ENCODE data around the gene LBHD2.
A peak's percentile ranks its signal among the peaks of the same experiment; 100 is the strongest.
"Not testable (repeated sequence)": the region's sequence is repeated elsewhere in the genome, so short reads cannot be mapped to it uniquely, and the experiment has no call there.

LBHD2 gene

DNA sequence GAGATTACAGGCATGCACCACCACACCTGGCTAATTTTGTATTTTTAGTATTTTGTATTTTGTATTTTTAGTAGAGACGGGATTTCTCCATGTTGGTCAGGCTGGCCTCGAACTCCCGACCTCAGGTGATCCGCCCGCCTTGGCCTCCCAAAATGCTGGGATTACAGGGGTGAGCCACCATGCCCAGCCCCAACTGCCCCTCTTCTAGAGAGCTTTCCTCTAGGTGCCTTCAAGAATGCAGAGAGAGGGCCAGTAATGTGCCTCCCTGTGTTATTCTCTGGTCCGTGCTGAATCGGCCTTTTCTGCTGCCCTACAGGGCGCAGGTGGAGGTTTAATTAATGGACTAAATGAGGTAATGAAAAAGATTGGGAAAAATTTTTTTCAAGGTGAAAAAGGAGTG is 35.5 kb downstream of the LBHD2 start:
- not testable (repeated sequence) for DNase-seq (ENCODE audit: low spot score)

DNA sequence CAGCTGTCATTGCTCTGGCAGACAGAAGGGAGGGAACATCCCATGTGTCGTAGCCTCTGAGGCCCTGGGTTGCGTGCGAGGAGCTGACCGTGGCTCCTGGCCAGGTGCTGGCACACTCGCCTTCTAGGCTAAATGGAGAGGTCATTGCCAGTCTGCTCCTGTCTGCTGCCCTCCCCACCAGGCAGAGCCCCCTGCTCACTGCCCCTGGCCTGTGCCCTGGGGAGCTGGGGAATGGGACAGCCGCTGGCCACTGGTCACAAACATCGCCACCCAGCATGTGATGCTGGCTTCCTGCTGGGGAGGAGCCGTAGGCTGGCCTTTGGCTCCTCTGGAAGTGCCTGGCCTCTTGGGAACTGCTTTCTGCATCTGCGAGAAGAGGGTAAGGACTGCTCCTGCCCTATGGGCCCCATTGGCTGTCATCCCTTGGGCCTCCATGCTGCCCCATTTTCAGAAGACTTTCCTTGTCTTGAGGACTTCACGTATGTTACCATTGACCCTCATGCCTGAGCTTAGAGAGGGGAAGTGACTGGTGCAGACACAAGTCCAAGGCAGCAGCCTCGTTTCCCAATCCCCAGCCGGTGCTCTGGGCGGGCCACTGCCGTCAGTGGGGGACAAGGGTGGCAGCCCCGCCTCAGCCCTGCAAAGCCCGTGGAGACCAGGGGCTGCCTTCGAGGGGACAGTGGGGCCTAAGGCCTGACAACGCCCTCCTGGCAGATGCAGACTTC is 37.3 kb downstream of the LBHD2 start:
- DNase-seq (ENCODE audit: low spot score), result peak; percentile 35

- peak; percentile 71 for DNase-seq (ENCODE audit: low spot score)
Measured at GRCh38 chr14:103121846-103122584, 38.0 kb downstream of the LBHD2 start.

DNA sequence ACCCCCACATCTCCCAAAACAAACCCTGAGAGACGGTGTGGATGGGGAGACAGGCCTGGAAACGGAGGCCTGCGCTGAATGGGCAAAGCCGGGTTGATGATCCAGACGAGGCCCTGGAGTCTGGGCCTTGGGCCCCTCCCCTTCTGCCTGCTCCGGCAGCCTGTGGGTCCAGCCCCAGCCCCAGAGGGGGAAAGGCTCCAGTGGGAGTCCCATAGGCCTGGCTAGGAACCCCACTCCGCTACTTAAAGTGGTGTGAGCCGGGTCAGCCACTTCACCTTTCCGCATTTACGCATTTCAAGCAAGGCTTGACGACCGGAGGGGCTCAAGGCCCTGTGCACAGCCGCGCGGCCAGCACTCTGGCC is 38.6 kb downstream of the LBHD2 start:
- no peak for DNase-seq (ENCODE audit: low spot score)

- DNase-seq (ENCODE audit: low spot score), result peak; percentile 70
Measured at GRCh38 chr14:103122947-103123633, 39.1 kb downstream of the LBHD2 start, which contains the start of gene TNFAIP2. TSS of gene TNFAIP2 (plus strand) at chr14:103123461. CDS start at chr14:103126458, 2,997 bp downstream.

DNA sequence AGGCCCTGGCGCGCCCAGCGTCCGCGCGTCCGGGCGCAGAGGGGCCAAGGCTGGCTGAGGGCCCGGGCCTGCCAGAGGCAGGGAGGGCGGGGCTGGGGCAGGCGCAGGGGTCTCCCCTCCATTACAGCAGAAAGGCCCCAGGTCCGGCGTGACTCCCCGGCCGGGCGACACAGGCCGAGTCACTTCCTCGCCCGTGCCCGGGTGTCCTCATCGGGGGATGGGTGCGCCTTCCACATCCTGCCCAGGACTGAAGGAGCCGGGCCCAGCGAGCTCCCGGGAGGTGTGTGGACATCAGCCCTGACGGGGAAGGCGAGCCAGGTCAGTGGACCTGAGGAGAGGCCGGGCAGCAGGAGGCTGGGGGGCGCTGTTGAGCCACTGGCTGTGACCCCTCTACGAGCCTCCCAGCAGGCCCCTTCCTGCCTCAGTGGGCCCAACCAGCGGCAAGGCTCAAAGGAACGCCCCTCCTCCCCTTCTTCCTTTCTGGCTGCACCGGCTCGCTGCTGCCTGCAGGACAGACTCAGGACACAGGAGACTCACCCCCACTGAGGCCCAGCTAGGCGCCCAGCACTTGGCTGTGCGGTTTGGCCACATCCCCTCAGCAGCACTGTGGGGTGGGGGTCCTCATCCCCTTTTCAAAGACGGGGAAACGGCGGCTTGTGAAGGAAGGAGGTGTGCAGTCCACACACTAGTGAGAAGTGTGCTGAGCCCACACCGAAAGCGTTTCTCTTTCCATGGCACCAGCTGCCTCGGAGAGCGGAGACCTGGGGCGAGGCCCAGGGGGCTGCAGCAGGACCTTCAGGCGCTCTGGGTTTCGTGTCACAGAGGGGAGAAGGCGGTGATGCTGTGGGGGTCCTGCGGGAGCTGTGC is 39.9 kb downstream of the LBHD2 start:
- peak; percentile 79 for DNase-seq (ENCODE audit: low spot score)

- DNase-seq (ENCODE audit: low spot score), result no peak
Measured at GRCh38 chr14:103124501-103125001, 40.5 kb downstream of the LBHD2 start.

- no peak for DNase-seq (ENCODE audit: low spot score)
Measured at GRCh38 chr14:103125098-103126070, 41.4 kb downstream of the LBHD2 start.

- no peak for DNase-seq (ENCODE audit: low spot score)
Measured at GRCh38 chr14:103126088-103126872, 42.3 kb downstream of the LBHD2 start.

DNA sequence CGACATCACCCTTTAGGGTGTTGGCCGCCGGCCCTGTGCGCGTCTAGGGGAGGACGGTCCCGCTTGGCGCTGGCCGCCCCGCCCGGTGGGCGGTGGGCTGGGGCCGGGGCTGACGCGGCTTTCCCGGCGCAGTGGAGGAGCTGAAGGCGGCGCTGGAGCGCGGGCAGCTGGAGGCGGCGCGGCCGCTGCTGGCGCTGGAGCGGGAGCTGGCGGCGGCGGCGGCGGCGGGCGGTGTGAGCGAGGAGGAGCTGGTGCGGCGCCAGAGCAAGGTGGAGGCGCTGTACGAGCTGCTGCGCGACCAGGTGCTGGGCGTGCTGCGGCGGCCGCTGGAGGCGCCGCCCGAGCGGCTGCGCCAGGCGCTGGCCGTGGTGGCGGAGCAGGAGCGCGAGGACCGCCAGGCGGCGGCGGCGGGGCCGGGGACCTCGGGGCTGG is 42.9 kb downstream of the LBHD2 start:
- no peak for DNase-seq (ENCODE audit: low spot score)

DNA sequence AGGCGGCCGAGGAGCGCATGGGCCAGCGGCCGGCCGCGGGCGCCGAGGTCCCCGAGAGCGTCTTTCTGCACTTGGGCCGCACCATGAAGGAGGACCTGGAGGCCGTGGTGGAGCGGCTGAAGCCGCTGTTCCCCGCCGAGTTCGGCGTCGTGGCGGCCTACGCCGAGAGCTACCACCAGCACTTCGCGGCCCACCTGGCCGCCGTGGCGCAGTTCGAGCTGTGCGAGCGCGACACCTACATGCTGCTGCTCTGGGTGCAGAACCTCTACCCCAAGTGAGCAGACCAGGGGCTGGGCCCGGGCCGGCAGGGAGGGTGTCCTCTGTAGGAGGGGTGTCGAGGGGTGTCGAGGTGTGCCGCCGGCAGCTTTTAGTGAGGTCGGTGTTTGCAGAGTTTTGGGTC is 43.3 kb downstream of the LBHD2 start:
- no peak for DNase-seq (ENCODE audit: low spot score)

DNA sequence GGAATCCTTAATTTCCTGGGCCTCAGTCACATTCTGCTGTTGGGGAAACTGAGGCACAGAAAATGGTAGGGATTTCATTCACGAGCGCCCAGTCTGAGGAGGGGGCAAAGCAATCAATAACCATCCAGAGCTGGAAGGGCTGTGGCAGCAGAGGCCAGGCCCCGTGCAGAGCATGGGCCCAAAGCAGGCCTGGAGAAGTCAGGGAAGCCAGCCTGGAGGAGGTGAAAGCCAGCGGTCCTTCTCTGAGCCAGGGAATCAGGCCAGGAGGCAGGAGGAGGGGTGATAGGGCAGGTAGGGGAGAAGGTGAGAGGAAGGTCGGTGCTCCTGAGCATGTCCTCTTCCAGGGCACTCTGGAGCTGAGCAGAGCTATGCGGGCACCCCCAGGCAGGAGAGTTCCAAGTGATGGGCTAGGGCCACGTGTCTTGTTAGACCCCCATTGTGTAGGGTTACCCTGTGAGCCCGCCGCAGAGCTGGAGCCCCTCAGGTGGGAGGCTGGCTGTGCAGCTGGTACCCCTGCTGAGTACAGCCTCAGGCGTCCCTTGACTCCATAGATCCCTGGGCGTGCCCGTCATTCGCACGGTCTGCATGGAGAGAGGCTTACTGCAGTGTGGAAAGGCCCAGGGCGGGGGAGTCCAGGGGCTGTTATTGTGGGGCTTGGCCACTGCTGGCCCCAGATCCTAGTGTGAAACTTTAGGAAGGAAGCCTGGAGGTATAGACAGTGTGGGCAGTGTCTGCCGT is 44.0 kb downstream of the LBHD2 start:
- DNase-seq (ENCODE audit: low spot score), result no peak

- DNase-seq (ENCODE audit: low spot score), result no peak
Measured at GRCh38 chr14:103128631-103129300, 44.8 kb downstream of the LBHD2 start.

DNA sequence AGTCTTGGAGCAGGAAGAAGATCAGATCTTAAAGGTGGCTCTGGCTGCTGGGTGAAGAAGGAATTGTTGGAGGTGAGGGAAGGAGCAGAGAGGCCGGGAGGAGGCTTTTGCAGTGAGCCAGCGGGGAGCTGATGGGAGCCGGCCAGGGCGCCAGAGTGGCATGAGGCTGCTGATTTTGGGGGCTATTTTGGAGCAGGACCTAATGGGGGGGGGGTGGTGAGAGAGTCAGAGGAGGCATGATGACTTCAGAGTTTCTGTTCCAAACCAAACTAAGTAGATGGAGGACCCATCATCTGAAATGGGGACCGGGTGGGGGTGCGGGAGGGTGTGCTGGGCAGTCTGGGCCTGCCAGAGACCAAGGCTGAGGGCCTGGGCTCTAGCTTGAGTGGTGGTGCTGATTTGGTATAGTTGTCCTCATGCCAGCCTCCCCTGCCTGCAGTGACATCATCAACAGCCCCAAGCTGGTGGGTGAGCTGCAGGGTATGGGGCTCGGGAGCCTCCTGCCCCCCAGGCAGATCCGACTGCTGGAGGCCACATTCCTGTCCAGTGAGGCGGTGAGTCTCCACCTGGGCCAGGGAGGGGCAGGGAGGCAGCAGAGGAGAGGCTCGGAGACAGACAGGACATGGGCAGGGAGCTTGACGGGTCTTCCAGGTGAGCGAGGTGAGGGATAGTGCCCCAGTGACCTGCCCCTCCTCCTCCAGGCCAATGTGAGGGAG is 45.4 kb downstream of the LBHD2 start:
- DNase-seq (ENCODE audit: low spot score), result no peak

DNA sequence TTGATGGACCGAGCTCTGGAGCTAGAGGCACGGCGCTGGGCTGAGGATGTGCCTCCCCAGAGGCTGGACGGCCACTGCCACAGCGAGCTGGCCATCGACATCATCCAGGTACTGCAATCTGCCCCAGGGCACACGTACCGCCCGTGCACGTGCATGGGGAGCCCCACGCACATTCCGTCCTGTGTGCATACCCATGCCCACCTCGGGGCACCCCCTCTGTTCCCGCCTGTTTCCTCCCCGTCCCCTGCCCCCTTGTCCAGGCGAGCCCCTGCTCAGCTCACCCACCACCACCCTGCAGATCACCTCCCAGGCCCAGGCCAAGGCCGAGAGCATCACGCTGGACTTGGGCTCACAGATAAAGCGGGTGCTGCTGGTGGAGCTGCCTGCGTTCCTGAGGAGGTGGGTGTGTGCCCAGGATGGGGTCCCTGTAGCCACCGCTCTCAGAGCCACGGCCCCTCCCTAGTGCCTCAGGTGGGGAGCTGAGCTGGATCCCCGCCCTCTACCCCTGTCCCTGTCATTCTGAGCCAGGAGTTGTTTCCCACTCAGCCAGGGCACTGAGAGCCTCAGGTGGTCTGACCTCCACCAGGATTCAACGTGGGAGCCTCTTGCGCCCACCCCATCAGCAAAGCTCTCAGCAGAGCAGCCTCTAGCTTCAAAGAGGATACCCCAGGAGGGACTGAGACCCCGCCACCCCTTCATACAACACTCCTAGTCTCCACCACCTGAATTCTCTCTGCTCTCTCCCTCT is 46.2 kb downstream of the LBHD2 start:
- DNase-seq (ENCODE audit: low spot score), result no peak

DNA sequence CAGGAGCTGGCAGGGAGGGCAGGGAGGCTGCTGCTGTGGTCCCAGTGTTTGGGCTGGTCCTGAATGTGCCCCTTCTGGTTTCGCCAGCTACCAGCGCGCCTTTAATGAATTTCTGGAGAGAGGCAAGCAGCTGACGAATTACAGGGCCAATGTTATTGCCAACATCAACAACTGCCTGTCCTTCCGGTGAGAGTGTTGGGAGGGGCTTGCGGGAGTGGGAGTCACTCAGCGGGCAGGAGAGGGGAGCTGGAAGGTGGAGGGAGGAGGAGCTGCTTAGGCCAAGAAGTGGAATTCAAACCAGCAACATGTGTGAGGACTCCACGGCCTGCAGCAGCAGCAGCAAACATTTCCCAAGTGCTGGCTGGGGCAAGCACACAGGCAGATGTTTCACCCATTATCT is 47.0 kb downstream of the LBHD2 start:
- DNase-seq (ENCODE audit: low spot score), result no peak

- DNase-seq (ENCODE audit: low spot score), result no peak
Measured at GRCh38 chr14:103131580-103131979, 47.6 kb downstream of the LBHD2 start.

All from hepatic stellate cell (primary cell).